Neural progenitor cell (in vitro differentiated cells): ENCODE measurements around the gene C10orf105. TPM values are rescaled to one million over a fixed set of nuclear protein-coding genes. Genes with fewer than 3 reads are reported as not detected.
A peak's percentile ranks its signal among the peaks of the same experiment; 100 is the strongest.

ENCODE experiments used
- DNase-seq: peaks from one replicate; pipeline ENCODE4 v3.0.0-alpha.2; 2016; ENCODE audit warnings: low spot score
- H2AFZ ChIP-seq: fragments of 200-600 bp; sonication (generic); replicated peaks from 2 replicates; pipeline ENCODE4 v1.6.1; 2016; ENCODE audit warnings: antibody characterized with exemption
- H3F3A ChIP-seq: fragments of 200-600 bp; sonication (generic); 2 replicates; pipeline ENCODE4 v1.6.1; 2016; ENCODE audit warnings: antibody characterized with exemption, low read depth
- H3K27ac ChIP-seq: fragments of 200-600 bp; sonication (generic); 2 replicates; pipeline ENCODE4 v1.5.1; 2016; ENCODE audit warnings: mild to moderate bottlenecking
- H3K27me3 ChIP-seq: fragments of 200-600 bp; sonication (generic); 2 replicates; pipeline ENCODE4 v1.6.1; 2016; ENCODE audit warnings: mild to moderate bottlenecking, moderate library complexity
- H3K36me3 ChIP-seq: fragments of 200-600 bp; sonication (generic); 2 replicates; pipeline ENCODE4 v1.5.1; 2016
- H3K4me1 ChIP-seq: fragments of 200-600 bp; sonication (generic); 2 replicates; pipeline ENCODE4 v1.6.1; 2016; ENCODE audit warnings: mixed run types
- H3K4me2 ChIP-seq: fragments of 200-600 bp; sonication (generic); 2 replicates; pipeline ENCODE4 v1.6.1; 2016
- H3K4me3 ChIP-seq: fragments of 200-600 bp; sonication (generic); 2 replicates; pipeline ENCODE4 v1.5.1; 2016
- H3K79me2 ChIP-seq: fragments of 200-600 bp; sonication (generic); 2 replicates; pipeline ENCODE4 v1.6.1; 2016; ENCODE audit warnings: low read depth
- H3K9ac ChIP-seq: fragments of 200-600 bp; sonication (generic); 2 replicates; pipeline ENCODE4 v1.6.1; 2016
- H3K9me3 ChIP-seq: fragments of 200-600 bp; sonication (generic); 2 replicates; pipeline ENCODE4 v1.5.1; 2016; ENCODE audit warnings: low read depth
- H4K20me1 ChIP-seq: fragments of 200-600 bp; sonication (generic); 2 replicates; pipeline ENCODE4 v1.6.1; 2016; ENCODE audit warnings: low read depth
- H3K27ac Mint-ChIP-seq: 3 replicates; pipeline ENCODE4 v1.8.0; 2021; ENCODE audit warnings: mixed read lengths
- H3K27me3 Mint-ChIP-seq: 2 replicates; pipeline ENCODE4 v1.8.0; 2022; ENCODE audit warnings: low read depth, mild to moderate bottlenecking, inconsistent platforms, moderate library complexity, mixed read lengths; ENCODE audit not compliant: insufficient read depth
- H3K36me3 Mint-ChIP-seq: 3 replicates; pipeline ENCODE4 v1.8.0; 2021; ENCODE audit warnings: mixed read lengths
- H3K4me1 Mint-ChIP-seq: 3 replicates; pipeline ENCODE4 v1.8.0; 2021; ENCODE audit warnings: mixed read lengths
- H3K4me3 Mint-ChIP-seq: 3 replicates; pipeline ENCODE4 v1.8.0; 2021; ENCODE audit warnings: mild to moderate bottlenecking, moderate library complexity, mixed read lengths
- H3K9me3 Mint-ChIP-seq: 3 replicates; pipeline ENCODE4 v1.8.0; 2020; ENCODE audit warnings: mixed read lengths
- CTCF ChIP-seq: fragments of 200-600 bp; sonication (generic); IDR thresholded peaks from 2 replicates; pipeline ENCODE4 v1.5.1; 2017; ENCODE audit warnings: antibody characterized with exemption, mild to moderate bottlenecking
- EZH2 ChIP-seq: fragments of 200-600 bp; sonication (generic); IDR thresholded peaks from 2 replicates; pipeline ENCODE4 v1.6.1; 2017; ENCODE audit warnings: antibody characterized with exemption, mild to moderate bottlenecking, moderate library complexity
- EZH2phosphoT487 ChIP-seq: fragments of 200-600 bp; sonication (generic); IDR thresholded peaks from 2 replicates; pipeline ENCODE4 v1.6.1; 2017; ENCODE audit warnings: antibody characterized with exemption
- total RNA-seq: library from RNA; depleted of rRNA; stranded (reverse); fragments of >200 nt; gene quantifications from 2 replicates; pipeline ENCODE4 v1.2.3, GENCODE V29; 2015; ENCODE audit warnings: low replicate concordance

The C10orf105 gene
- total RNA-seq, 1 donor from 2014 or later: 0.39 TPM

- TF ChIP-seq EZH2: no peak
- no peak for TF ChIP-seq CTCF
- no peak for TF ChIP-seq EZH2phosphoT487
- DNase-seq: no peak
- Mint-ChIP-seq H3K9me3 (no peaks in the 10 kb centered on the region), H3K27me3 (peaks cover 5% of the 10 kb centered on the region), H3K27ac (no peak overlapping the region), H3K4me3 (no peak overlapping the region), H3K4me1 (peaks cover 37% of the 10 kb centered on the region), H3K36me3 (no peaks in the 10 kb centered on the region)
- Histone ChIP-seq H3K27ac (no peak overlapping the region), H3K4me1 (peaks cover 21% of the 10 kb centered on the region), H2AFZ (no peak overlapping the region), H3K36me3 (no peaks in the 10 kb centered on the region), H3K79me2 (no peaks in the 10 kb centered on the region), H3K27me3 (no peaks in the 10 kb centered on the region), H3K9ac (no peak overlapping the region), H3K4me3 (no peak overlapping the region), H3K4me2 (no peak overlapping the region), H4K20me1 (no peaks in the 10 kb centered on the region), H3K9me3 (no peaks in the 10 kb centered on the region), H3F3A (peaks cover 3% of the 10 kb centered on the region)
Observed at GRCh38 chr10:71721313-71721712, 1.7 kb upstream of the C10orf105 start.

- no peaks in the 10 kb centered on the region for H3K79me2 ChIP-seq
- no peak for DNase-seq
- H3K4me3 Mint-ChIP-seq: no peak overlapping the region
- H3K4me3 ChIP-seq: no peak overlapping the region
- H3K9me3 ChIP-seq: no peaks in the 10 kb centered on the region
- H3K9me3 Mint-ChIP-seq: no peaks in the 10 kb centered on the region
- H3K4me1 ChIP-seq: peaks cover 21% of the 10 kb centered on the region
- no peaks in the 10 kb centered on the region for H3K36me3 Mint-ChIP-seq
- H4K20me1 ChIP-seq: no peaks in the 10 kb centered on the region
- H3K4me2 ChIP-seq: peak overlapping the region; percentile 69
- H3K27me3 ChIP-seq: no peaks in the 10 kb centered on the region
- H3K36me3 ChIP-seq: no peaks in the 10 kb centered on the region
- peaks cover 28% of the 10 kb centered on the region for H3K4me1 Mint-ChIP-seq
- TF ChIP-seq EZH2phosphoT487 (no peak), EZH2 (no peak), CTCF (no peak)
- H3K27ac ChIP-seq: no peak overlapping the region
- H2AFZ ChIP-seq: peak overlapping the region; percentile 64
- H3K27me3 Mint-ChIP-seq: peaks cover 5% of the 10 kb centered on the region
- peaks cover 3% of the 10 kb centered on the region for H3F3A ChIP-seq
- H3K27ac Mint-ChIP-seq: peak overlapping the region; percentile 85
- no peak overlapping the region for H3K9ac ChIP-seq
Observed at GRCh38 chr10:71720288-71720687, 710 bp upstream of the C10orf105 start.

- Histone ChIP-seq H3K4me3 (no peak overlapping the region), H3K36me3 (no peaks in the 10 kb centered on the region), H3K27ac (no peak overlapping the region), H3K79me2 (no peaks in the 10 kb centered on the region), H3K27me3 (no peaks in the 10 kb centered on the region), H3K9me3 (no peaks in the 10 kb centered on the region), H3F3A (peaks cover 3% of the 10 kb centered on the region), H3K4me2 (peak overlapping the region; percentile 69), H3K9ac (no peak overlapping the region), H4K20me1 (no peaks in the 10 kb centered on the region), H3K4me1 (peaks cover 22% of the 10 kb centered on the region), H2AFZ (peak overlapping the region; percentile 64)
- H3K4me1 Mint-ChIP-seq: peaks cover 26% of the 10 kb centered on the region
- peaks cover 5% of the 10 kb centered on the region for H3K27me3 Mint-ChIP-seq
- H3K4me3 Mint-ChIP-seq: no peak overlapping the region
- H3K9me3 Mint-ChIP-seq: no peaks in the 10 kb centered on the region
- H3K27ac Mint-ChIP-seq: no peak overlapping the region
- no peak for DNase-seq
- TF ChIP-seq CTCF (no peak), EZH2 (no peak), EZH2phosphoT487 (no peak)
- no peaks in the 10 kb centered on the region for H3K36me3 Mint-ChIP-seq
Observed at GRCh38 chr10:71719042-71719441, 536 bp downstream of the C10orf105 start.
